SK-N-SH treated with all-trans-retinoic acid at 6 μM for 48 hours (cell line): ENCODE measurements around the gene CDC42BPG.
A peak's percentile ranks its signal among the peaks of the same experiment; 100 is the strongest.

Experiments used
- ATAC-seq: fragments of 200-7000 bp; cut with Tn5 transposase; 3 replicates; pipeline ENCODE4 v1.9.1; 2020; ENCODE audit warnings: mild to moderate bottlenecking, moderate library complexity
- ARNTL ChIP-seq: fragments of 450-650 bp; formaldehyde crosslinking; IDR thresholded peaks from 2 replicates; pipeline ENCODE4 v1.5.0; 2020; ENCODE audit warnings: low read depth, mild to moderate bottlenecking, moderate library complexity, borderline replicate concordance
- BACH2 ChIP-seq: fragments of 250-450 bp; sonication (Bioruptor Pico); IDR thresholded peaks from 2 replicates; pipeline ENCODE4 v1.9.0; 2021; ENCODE audit warnings: mild to moderate bottlenecking, borderline replicate concordance
- GLIS3 ChIP-seq: fragments of 250-450 bp; sonication (Bioruptor Pico); IDR thresholded peaks from 2 replicates; pipeline ENCODE4 v1.5.0; 2020; ENCODE audit warnings: mild to moderate bottlenecking, moderate library complexity
- OSR1 ChIP-seq: fragments of 250-450 bp; sonication (Bioruptor Pico); IDR thresholded peaks from 2 replicates; pipeline ENCODE4 v1.8.0; 2022; ENCODE audit warnings: moderate library complexity, mild to moderate bottlenecking, inconsistent platforms
- PPARA ChIP-seq: fragments of 250-450 bp; sonication (Bioruptor Pico); IDR thresholded peaks from 2 replicates; pipeline ENCODE4 v1.5.0; 2020; ENCODE audit warnings: mild to moderate bottlenecking, borderline replicate concordance
- RARB ChIP-seq: fragments of 250-450 bp; sonication (Bioruptor Pico); IDR thresholded peaks from 2 replicates; pipeline ENCODE4 v1.8.0; 2021; ENCODE audit warnings: mild to moderate bottlenecking, moderate library complexity
- SNAI2 ChIP-seq: fragments of 250-450 bp; sonication (Bioruptor Pico); IDR thresholded peaks from 2 replicates; pipeline ENCODE4 v1.5.0; 2020; ENCODE audit warnings: mild to moderate bottlenecking, moderate library complexity
- TCF4 ChIP-seq: fragments of 250-450 bp; sonication (Bioruptor Pico); IDR thresholded peaks from 2 replicates; pipeline ENCODE4 v1.8.0; 2021; ENCODE audit warnings: mild to moderate bottlenecking, moderate library complexity, borderline replicate concordance
- TOX ChIP-seq: fragments of 250-450 bp; sonication (Bioruptor Pico); IDR thresholded peaks from 2 replicates; pipeline ENCODE4 v1.8.0; 2021; ENCODE audit warnings: mild to moderate bottlenecking, moderate library complexity, borderline replicate concordance
- ZC3H10 ChIP-seq: fragments of 250-450 bp; sonication (Bioruptor Pico); IDR thresholded peaks from 2 replicates; pipeline ENCODE4 v1.5.1; 2021; ENCODE audit warnings: mild to moderate bottlenecking, moderate library complexity
- ZFP30 ChIP-seq: fragments of 450-650 bp; formaldehyde crosslinking; IDR thresholded peaks from 2 replicates; pipeline ENCODE4 v1.5.0; 2022; ENCODE audit warnings: mild to moderate bottlenecking, moderate library complexity
- ZNF565 ChIP-seq: fragments of 450-650 bp; formaldehyde crosslinking; conservative IDR thresholded peaks from 2 replicates; pipeline ENCODE4 v1.5.0; 2020; ENCODE audit warnings: low read depth, mild to moderate bottlenecking, moderate library complexity
- ZNF70 ChIP-seq: fragments of 450-650 bp; formaldehyde crosslinking; IDR thresholded peaks from 2 replicates; pipeline ENCODE4 v1.5.0; 2020; ENCODE audit warnings: mild to moderate bottlenecking, moderate library complexity
- TF ChIP-seq, protein P1 (sequence below): fragments of 250-450 bp; sonication (Bioruptor Pico); IDR thresholded peaks from 2 replicates; pipeline ENCODE4 v1.5.0; 2020; ENCODE audit warnings: mild to moderate bottlenecking, moderate library complexity
- TF ChIP-seq, protein P2 (sequence below): fragments of 250-450 bp; sonication (Bioruptor Pico); IDR thresholded peaks from 2 replicates; pipeline ENCODE4 v1.8.0; 2021; ENCODE audit warnings: low read depth, mild to moderate bottlenecking, moderate library complexity, borderline replicate concordance
- TF ChIP-seq, protein P3 (sequence below): fragments of 250-450 bp; sonication (Bioruptor Pico); IDR thresholded peaks from 2 replicates; pipeline ENCODE4 v1.5.1; 2021; ENCODE audit warnings: mild to moderate bottlenecking, moderate library complexity
- TF ChIP-seq, protein P4 (sequence below): fragments of 250-450 bp; sonication (Bioruptor Pico); IDR thresholded peaks from 2 replicates; pipeline ENCODE4 v1.8.0; 2020; ENCODE audit warnings: mild to moderate bottlenecking, moderate library complexity, borderline replicate concordance

CDC42BPG gene

DNA sequence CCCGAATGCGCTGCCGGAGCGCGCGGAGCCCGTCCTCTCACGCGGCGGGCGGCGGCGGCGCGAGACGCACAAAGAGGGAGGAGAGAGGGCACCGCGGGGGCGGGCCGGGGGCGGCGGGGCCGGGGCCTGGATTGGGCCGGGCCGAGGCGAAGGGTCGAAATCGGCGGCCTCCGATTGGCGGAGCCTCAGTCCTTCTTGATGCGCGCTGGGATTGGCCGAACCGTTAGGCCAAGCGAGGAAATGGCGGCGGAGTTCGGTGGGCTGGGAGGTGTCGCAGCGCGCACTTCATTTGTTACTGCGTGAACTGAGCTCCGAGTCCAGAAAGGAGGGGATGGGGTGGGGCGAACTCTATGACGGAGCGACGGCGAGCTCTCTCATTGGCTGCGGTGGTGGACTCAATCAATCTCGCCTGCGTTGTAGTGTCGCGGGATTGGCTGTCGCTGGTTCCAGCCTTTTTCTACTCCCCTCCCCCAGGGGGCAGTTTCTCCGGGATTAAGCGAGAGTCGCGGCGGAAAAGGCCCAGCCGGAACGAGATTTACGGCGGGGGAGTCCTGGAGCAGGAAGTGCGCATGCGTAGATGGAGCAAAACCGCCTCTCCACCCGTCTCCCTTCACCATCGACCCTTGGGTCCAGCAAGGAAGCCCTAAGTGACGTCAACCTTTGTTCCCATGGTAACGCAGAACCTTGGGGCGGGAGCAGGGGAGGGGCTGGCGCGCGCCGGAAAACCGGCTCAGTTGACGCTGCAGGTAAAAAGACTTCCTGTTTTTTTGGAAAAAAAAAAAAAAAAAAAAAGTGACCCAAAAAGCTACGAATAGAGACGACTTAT is 65.8 kb downstream of the CDC42BPG start, which contains the start of gene SF1:
Gene SF1, minus strand, starts transcription at position 70 of the 826 bp plus-strand sequence. CDS start 150 bp downstream, outside the sequence.
- ATAC-seq = peak; percentile 96
- no peak for TF ChIP-seq ZC3H10 (CRISPR knock-in tag)
- TF ChIP-seq ZNF70 (CRISPR knock-in tag) = peak; percentile 23; the same call in 1 of the 2 replicates
- no peak for TF ChIP-seq SNAI2 (CRISPR knock-in tag)
- no peak for TF ChIP-seq ZFP30 (CRISPR knock-in tag)

DNA sequence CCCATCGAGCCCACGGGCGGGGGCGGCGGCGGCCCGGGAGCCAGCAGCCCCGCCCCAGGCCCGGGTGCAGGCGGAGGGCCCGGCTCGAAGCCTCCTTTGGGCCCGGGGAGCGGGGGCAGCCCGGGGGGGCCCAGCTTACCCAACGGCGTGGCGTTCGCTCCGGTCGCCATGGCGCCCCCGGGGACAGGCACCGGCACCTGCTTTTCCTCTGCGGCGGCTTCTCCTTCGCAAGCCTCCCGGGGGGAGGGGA is 66.3 kb downstream of the CDC42BPG start:
- TF ChIP-seq GLIS3 = no peak
- TF ChIP-seq, protein P1, sequence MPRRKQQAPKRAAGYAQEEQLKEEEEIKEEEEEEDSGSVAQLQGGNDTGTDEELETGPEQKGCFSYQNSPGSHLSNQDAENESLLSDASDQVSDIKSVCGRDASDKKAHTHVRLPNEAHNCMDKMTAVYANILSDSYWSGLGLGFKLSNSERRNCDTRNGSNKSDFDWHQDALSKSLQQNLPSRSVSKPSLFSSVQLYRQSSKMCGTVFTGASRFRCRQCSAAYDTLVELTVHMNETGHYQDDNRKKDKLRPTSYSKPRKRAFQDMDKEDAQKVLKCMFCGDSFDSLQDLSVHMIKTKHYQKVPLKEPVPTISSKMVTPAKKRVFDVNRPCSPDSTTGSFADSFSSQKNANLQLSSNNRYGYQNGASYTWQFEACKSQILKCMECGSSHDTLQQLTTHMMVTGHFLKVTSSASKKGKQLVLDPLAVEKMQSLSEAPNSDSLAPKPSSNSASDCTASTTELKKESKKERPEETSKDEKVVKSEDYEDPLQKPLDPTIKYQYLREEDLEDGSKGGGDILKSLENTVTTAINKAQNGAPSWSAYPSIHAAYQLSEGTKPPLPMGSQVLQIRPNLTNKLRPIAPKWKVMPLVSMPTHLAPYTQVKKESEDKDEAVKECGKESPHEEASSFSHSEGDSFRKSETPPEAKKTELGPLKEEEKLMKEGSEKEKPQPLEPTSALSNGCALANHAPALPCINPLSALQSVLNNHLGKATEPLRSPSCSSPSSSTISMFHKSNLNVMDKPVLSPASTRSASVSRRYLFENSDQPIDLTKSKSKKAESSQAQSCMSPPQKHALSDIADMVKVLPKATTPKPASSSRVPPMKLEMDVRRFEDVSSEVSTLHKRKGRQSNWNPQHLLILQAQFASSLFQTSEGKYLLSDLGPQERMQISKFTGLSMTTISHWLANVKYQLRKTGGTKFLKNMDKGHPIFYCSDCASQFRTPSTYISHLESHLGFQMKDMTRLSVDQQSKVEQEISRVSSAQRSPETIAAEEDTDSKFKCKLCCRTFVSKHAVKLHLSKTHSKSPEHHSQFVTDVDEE (CRISPR knock-in tag) = no peak
- TF ChIP-seq, protein P2, sequence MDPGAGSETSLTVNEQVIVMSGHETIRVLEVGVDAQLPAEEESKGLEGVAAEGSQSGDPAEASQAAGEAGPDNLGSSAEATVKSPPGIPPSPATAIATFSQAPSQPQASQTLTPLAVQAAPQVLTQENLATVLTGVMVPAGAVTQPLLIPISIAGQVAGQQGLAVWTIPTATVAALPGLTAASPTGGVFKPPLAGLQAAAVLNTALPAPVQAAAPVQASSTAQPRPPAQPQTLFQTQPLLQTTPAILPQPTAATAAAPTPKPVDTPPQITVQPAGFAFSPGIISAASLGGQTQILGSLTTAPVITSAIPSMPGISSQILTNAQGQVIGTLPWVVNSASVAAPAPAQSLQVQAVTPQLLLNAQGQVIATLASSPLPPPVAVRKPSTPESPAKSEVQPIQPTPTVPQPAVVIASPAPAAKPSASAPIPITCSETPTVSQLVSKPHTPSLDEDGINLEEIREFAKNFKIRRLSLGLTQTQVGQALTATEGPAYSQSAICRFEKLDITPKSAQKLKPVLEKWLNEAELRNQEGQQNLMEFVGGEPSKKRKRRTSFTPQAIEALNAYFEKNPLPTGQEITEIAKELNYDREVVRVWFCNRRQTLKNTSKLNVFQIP (CRISPR knock-in tag) = no peak
- TF ChIP-seq, protein P3, sequence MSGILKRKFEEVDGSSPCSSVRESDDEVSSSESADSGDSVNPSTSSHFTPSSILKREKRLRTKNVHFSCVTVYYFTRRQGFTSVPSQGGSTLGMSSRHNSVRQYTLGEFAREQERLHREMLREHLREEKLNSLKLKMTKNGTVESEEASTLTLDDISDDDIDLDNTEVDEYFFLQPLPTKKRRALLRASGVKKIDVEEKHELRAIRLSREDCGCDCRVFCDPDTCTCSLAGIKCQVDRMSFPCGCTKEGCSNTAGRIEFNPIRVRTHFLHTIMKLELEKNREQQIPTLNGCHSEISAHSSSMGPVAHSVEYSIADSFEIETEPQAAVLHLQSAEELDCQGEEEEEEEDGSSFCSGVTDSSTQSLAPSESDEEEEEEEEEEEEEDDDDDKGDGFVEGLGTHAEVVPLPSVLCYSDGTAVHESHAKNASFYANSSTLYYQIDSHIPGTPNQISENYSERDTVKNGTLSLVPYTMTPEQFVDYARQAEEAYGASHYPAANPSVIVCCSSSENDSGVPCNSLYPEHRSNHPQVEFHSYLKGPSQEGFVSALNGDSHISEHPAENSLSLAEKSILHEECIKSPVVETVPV (CRISPR knock-in tag) = no peak
- no peak for TF ChIP-seq ZNF70 (CRISPR knock-in tag)
- TF ChIP-seq TCF4 (CRISPR knock-in tag) = no peak
- no peak for TF ChIP-seq ZFP30 (CRISPR knock-in tag)
- TF ChIP-seq SNAI2 (CRISPR knock-in tag) = no peak
- no peak for TF ChIP-seq RARB (CRISPR knock-in tag)
- TF ChIP-seq ARNTL (CRISPR knock-in tag) = no peak
- TF ChIP-seq BACH2 = no peak
- TF ChIP-seq TOX (CRISPR knock-in tag) = no peak
- no peak for TF ChIP-seq OSR1
- TF ChIP-seq ZNF565 (CRISPR knock-in tag) = no peak

DNA sequence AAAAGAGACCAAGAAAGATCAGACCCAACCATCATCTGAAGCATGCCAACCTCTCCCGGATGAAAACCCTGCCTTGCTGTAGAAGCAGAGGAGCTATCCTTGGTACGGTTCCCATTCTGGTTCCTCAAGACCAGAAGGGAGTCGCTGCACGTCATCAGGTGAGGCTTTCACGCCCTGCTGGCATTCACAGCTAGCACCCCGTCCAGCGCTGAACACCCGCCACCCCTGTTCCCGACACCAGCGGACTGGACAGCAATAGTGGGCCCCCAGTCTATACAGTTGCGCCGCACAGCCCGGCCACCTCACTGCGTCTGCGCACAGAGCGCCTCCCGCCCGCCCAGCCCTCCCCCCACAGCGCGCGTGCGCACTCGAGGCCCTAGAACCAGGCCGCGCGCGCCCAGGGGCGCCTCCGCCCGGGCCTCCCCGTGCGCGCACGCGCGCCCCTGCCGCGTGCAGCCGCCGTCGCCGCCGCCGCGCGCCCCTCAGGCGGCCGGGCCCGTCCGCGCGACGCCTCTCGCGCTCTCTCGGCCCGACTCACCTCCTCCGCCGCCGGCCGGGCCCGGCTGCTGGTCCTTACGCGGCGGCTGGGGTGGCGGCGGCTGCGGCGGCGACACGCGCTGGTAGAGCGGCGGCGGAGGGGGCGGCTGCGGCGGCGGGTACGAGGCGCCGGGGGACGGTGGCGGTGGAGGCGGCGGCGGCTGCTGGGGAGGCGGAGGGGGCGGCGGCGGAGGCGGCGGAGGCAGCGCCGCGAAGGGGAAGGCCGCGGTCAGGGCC is 66.8 kb downstream of the CDC42BPG start:
- TF ChIP-seq ZC3H10 (CRISPR knock-in tag) (no peak), PPARA (no peak), RARB (CRISPR knock-in tag) (no peak), TOX (CRISPR knock-in tag) (no peak)
- TF ChIP-seq, protein P4, sequence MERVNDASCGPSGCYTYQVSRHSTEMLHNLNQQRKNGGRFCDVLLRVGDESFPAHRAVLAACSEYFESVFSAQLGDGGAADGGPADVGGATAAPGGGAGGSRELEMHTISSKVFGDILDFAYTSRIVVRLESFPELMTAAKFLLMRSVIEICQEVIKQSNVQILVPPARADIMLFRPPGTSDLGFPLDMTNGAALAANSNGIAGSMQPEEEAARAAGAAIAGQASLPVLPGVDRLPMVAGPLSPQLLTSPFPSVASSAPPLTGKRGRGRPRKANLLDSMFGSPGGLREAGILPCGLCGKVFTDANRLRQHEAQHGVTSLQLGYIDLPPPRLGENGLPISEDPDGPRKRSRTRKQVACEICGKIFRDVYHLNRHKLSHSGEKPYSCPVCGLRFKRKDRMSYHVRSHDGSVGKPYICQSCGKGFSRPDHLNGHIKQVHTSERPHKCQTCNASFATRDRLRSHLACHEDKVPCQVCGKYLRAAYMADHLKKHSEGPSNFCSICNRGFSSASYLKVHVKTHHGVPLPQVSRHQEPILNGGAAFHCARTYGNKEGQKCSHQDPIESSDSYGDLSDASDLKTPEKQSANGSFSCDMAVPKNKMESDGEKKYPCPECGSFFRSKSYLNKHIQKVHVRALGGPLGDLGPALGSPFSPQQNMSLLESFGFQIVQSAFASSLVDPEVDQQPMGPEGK = no peak
- TF ChIP-seq, protein P2 (CRISPR knock-in tag) = no peak
- ATAC-seq = peak; percentile 3

More for the DNA sequence above, 66.3 kb downstream of the CDC42BPG start:
- ATAC-seq = no peak
